ENCODE measurements around the gene LAMA5.

- no peak for TF ChIP-seq CTCF (IDR thresholded peaks at IDR 0.05)
- no peak for TF ChIP-seq POLR2A (IDR thresholded peaks at IDR 0.05)
Observed at GRCh38 chr20:62392621-62393334, 25.7 kb upstream of the LAMA5 start.

All from ovary (tissue), 3 donors.